HepG2 (cell line): Measurements from ENCODE around the gene MTHFD1. TPM values are rescaled to one million over a fixed set of nuclear protein-coding genes. Genes with fewer than 3 reads are reported as not detected.
"Not testable (repeated sequence)": the region's sequence is repeated elsewhere in the genome, so short reads cannot be mapped to it uniquely, and the experiment has no call there.

Experiments used
- ATAC-seq: fragments of 200-7000 bp; cut with Tn5 transposase; 3 replicates; pipeline ENCODE4 v1.9.1; 2020; ENCODE audit warnings: mild to moderate bottlenecking, moderate library complexity
- BruUV-seq: library from RNA; stranded (reverse); fragments of 400-500 nt; replicated peaks from 2 replicates; lab custom pipeline; 2021; lab: Mats Ljungman, UMichigan
- CTCF ChIA-PET: fragments of 300-600 bp; formaldehyde crosslinking; extraction: SDS; loops from one replicate; lab custom pipeline; 2021; ENCODE audit warnings: low total read pairs, inconsistent platforms, low intra/inter-chr PET ratio; lab: Yijun Ruan, JAX
- POLR2A ChIA-PET: fragments of 350-600 bp; sonication (Branson Sonifier 250); formaldehyde crosslinking; loops from one replicate; lab custom pipeline; 2020; ENCODE audit warnings: antibody characterized with exemption, inconsistent platforms; lab: Yijun Ruan, JAX
- DNase-seq: peaks from one replicate; pipeline ENCODE4 v3.0.0-alpha.2; 2015; ENCODE audit warnings: low spot score
- FAIRE-seq: peaks from 3 replicates; lab custom pipeline; 2011; peaks lifted over from hg19 to GRCh38; lab: Jason Lieb, UNC
- H2AFZ ChIP-seq: one replicate; pipeline ENCODE4 v1.6.1; 2011; ENCODE audit warnings: low read length, inconsistent platforms
- H3K27ac ChIP-seq: fragments of 300-600 bp; 3 replicates; pipeline ENCODE4 v1.8.0; 2011; ENCODE audit warnings: mixed run types, mild to moderate bottlenecking, mixed read lengths, low read length, inconsistent platforms; ENCODE audit not compliant: insufficient read depth; ENCODE audit errors: extremely low read length
- H3K27me3 ChIP-seq, 2 experiments: fragments of 200-600 bp in 1 of 2; 2 replicates in 1 of 2; 3 replicates in 1 of 2; pipeline versions ENCODE4 v1.6.0 to v1.8.0; 2011; ENCODE audit warnings: low read length in 2 of 2, mild to moderate bottlenecking in 2 of 2, moderate library complexity in 2 of 2, inconsistent platforms in 1 of 2; ENCODE audit not compliant: insufficient read depth in 2 of 2, control insufficient read depth in 1 of 2
- H3K36me3 ChIP-seq, 2 experiments: fragments of 200-600 bp in 1 of 2; replicated peaks in 1 of 2; 2 replicates in 1 of 2; 3 replicates in 1 of 2; pipeline versions ENCODE4 v1.5.1 to v1.8.0; 2011; ENCODE audit warnings: low read length in 2 of 2, inconsistent platforms in 1 of 2; ENCODE audit not compliant: insufficient read depth in 2 of 2, control insufficient read depth in 1 of 2
- H3K4me1 ChIP-seq: 2 replicates; pipeline ENCODE4 v1.5.1; 2012; ENCODE audit warnings: low read length, inconsistent platforms; ENCODE audit not compliant: insufficient read depth
- H3K4me2 ChIP-seq: 2 replicates; pipeline ENCODE4 v1.6.0; 2011; ENCODE audit warnings: low read depth, low read length, inconsistent platforms
- H3K4me3 ChIP-seq, 3 experiments: fragments of 200-600 bp in 1 of 3; sonication (generic), shearing (Covaris generic) in 1 of 3; replicated peaks in 1 of 3; 2 replicates each; pipeline ENCODE4 v1.5.1; 2011 to 2016; ENCODE audit warnings: low read length in 3 of 3, inconsistent platforms in 2 of 3, low read depth in 2 of 3, mild to moderate bottlenecking in 2 of 3, control low read depth in 1 of 3, mixed read lengths in 1 of 3; ENCODE audit not compliant: insufficient read depth in 1 of 3
- H3K79me2 ChIP-seq: one replicate; pipeline ENCODE4 v1.6.1; 2011; ENCODE audit warnings: low read length, inconsistent platforms; ENCODE audit not compliant: insufficient read depth
- H3K9ac ChIP-seq: 2 replicates; pipeline ENCODE4 v1.6.0; 2011; ENCODE audit warnings: mild to moderate bottlenecking, low read depth, low read length, inconsistent platforms; ENCODE audit not compliant: insufficient read depth
- H3K9me3 ChIP-seq: 2 replicates; pipeline ENCODE4 v1.5.1; 2012; ENCODE audit warnings: mild to moderate bottlenecking, low read length
- H4K20me1 ChIP-seq: 2 replicates; pipeline ENCODE4 v1.6.0; 2011; ENCODE audit warnings: inconsistent platforms, mild to moderate bottlenecking, low read length, moderate library complexity; ENCODE audit not compliant: insufficient read depth
- SSRP1 ChIP-seq: IDR thresholded peaks from 2 replicates; pipeline ENCODE4 v1.6.1; 2016; ENCODE audit warnings: control low read depth
- ZNF672 ChIP-seq: sonication (generic); formaldehyde crosslinking; IDR thresholded peaks from 2 replicates; pipeline ENCODE4 v1.8.1; 2022; ENCODE audit warnings: missing genetic modification reagents
- WGBS: methylation state at CpG from one replicate; pipeline ENCODE4 v1.1.6; 2017; ENCODE audit warnings: low lambda C conversion rate; 5-methylcytosine and 5-hydroxymethylcytosine counted together
- in situ Hi-C: cut with HindIII; loops from 2 replicates; pipeline ENCODE4 v1.10.0; 2017; ENCODE audit warnings: low pct_unique_long_range_greater_than_20kb; ENCODE audit not compliant: extremely low pct_ligation_motif_present
- intact Hi-C: fragments of 100-400 bp; cut with micrococcal nuclease; formaldehyde crosslinking; loops from one replicate; pipeline ENCODE4 v1.10.0; 2022; ENCODE audit not compliant: unreplicated experiment
- polyA plus RNA-seq, 8 experiments: library from polyadenylated mRNA; depleted of rRNA in 3 of 8; stranded (reverse) in 7 of 8; unstranded in 1 of 8; fragments of >200 nt; fragmentation: Illumina TruSeq in 4 of 8; extraction: Trizol in 4 of 8; gene quantifications; 2 replicates each; pipeline versions ENCODE4 v1.2.1 to v1.2.3, GENCODE V29; 2011 to 2016; ENCODE audit warnings: low read depth in 4 of 8, missing spikeins in 1 of 8, mixed read lengths in 1 of 8; ENCODE audit not compliant: insufficient read depth in 1 of 8
- total RNA-seq, 5 experiments: library from RNA; depleted of rRNA; stranded (reverse); fragments of >200 nt; fragmentation: Illumina TruSeq; extraction: Trizol; gene quantifications; 2 replicates each; pipeline ENCODE4 v1.2.3, GENCODE V29; 2016; ENCODE audit warnings: low read depth in 1 of 5
- TF ChIP-seq, protein P1 (sequence below): sonication (generic); formaldehyde crosslinking; IDR thresholded peaks from 2 replicates; pipeline ENCODE4 v1.5.0; 2020; ENCODE audit warnings: mild to moderate bottlenecking, missing genetic modification reagents

MTHFD1 gene
- total and polyA plus RNA-seq, 2 of the 13 experiments (the other 11 are each of a cell fraction or from before 2014, with no cell fraction given), result 31.0 to 106 TPM

DNA sequence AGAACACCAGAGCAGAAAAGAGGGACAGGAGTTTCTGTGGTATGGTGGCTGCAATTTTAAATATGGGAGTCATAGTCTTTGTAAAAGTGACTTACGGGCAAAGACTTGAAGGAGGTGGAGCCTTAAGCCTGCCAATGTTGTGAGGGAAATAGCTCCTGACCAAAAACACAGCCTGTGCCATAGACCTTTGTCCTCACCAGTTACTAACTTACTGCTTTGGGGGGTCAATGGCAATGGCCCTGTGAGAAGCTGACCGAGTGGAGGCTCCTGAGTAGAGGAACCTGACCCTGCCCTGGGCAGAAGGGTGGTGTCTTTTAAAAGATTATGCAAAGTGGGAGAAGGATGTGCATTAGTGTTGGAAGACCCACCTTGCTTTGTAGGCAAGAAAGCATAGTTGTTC is 3.8 kb downstream of the MTHFD1 start:
- no peak overlapping the region for H3K4me3 ChIP-seq
- BruUV-seq, result no TSS peak
- no peak overlapping the region for H2AFZ ChIP-seq
- no peak overlapping the region for H3K9ac ChIP-seq
- intact Hi-C loops (no loop called here), in situ Hi-C loops (no loop called here)
- H3K9me3 ChIP-seq, result no peaks in the 10 kb centered on the region
- peak overlapping the region; percentile 37; the same call in 1 of the 2 replicates for H3K4me2 ChIP-seq
- TF ChIP-seq ZNF672 (CRISPR knock-in tag) (no peak), SSRP1 (CRISPR knock-in tag) (0 out of 2 replicates have a peak, but pooled peaks have one; percentile 37)
- WGBS, result 95% methylated on average over 2 of the region's 2 CpGs
- peaks cover 75% of the 10 kb centered on the region for H3K4me1 ChIP-seq
- H4K20me1 ChIP-seq, result no peaks in the 10 kb centered on the region; the same call in 1 of the 2 replicates
- H3K36me3 ChIP-seq, result no peaks in the 10 kb centered on the region; a peak in 2 of 5 replicates
- FAIRE-seq, result no peak
- peaks cover 80% of the 10 kb centered on the region for H3K79me2 ChIP-seq
- no peak for ATAC-seq
- no peak overlapping the region for H3K27ac ChIP-seq
- ChIA-PET POLR2A (no interaction called here), CTCF (no interaction called here)
- no peaks in the 10 kb centered on the region for H3K27me3 ChIP-seq
- no peak for DNase-seq

DNA sequence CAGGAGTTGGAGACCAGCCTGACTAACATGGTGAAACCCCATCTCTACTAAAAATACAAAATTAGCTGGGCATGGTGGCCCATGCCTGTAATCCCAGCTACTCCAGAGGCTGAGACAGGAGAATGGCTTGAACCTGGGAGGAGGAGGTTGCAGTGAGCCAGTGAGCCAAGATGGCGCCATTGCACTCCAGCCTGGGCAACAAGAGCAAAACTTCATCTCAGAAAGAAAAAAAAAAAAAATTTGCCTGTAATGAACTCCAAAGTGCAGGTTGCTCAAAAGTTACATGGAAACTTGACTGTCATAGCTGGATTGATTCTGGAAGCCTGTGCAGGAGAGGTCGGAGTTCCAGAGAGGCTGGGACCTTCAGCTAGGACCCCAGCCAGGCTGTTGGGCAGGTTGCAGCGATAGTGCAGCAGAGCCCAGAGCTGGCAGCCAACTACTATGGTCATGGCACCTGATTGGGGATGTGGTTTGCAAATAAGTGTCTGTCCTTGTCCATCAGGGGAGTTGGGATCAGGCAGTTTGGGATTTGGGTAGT is 5.1 kb downstream of the MTHFD1 start:
- intact Hi-C loops, CTCF ChIA-PET, H3K4me3 ChIP-seq, DNase-seq, ATAC-seq, H3K9me3 ChIP-seq, in situ Hi-C loops, BruUV-seq, H3K9ac ChIP-seq, H3K36me3 ChIP-seq, H3K27me3 ChIP-seq, H3K4me2 ChIP-seq, H2AFZ ChIP-seq, FAIRE-seq, POLR2A ChIA-PET, H4K20me1 ChIP-seq, H3K27ac ChIP-seq: not testable (repeated sequence)
- H3K4me1 ChIP-seq, result peaks cover 68% of the 10 kb centered on the region
- peaks cover 90% of the 10 kb centered on the region for H3K79me2 ChIP-seq
- TF ChIP-seq, protein P1, sequence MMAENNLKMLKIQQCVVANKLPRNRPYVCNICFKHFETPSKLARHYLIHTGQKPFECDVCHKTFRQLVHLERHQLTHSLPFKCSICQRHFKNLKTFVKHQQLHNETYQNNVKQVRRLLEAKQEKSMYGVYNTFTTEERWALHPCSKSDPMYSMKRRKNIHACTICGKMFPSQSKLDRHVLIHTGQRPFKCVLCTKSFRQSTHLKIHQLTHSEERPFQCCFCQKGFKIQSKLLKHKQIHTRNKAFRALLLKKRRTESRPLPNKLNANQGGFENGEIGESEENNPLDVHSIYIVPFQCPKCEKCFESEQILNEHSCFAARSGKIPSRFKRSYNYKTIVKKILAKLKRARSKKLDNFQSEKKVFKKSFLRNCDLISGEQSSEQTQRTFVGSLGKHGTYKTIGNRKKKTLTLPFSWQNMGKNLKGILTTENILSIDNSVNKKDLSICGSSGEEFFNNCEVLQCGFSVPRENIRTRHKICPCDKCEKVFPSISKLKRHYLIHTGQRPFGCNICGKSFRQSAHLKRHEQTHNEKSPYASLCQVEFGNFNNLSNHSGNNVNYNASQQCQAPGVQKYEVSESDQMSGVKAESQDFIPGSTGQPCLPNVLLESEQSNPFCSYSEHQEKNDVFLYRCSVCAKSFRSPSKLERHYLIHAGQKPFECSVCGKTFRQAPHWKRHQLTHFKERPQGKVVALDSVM (CRISPR knock-in tag), result peak; percentile 44; the same call in 1 of the 2 replicates
- WGBS, result 100% methylated on average over 2 of the region's 3 CpGs
